ENCODE measurements around the gene PRRT3. TPM values are rescaled to one million over a fixed set of nuclear protein-coding genes. Genes with fewer than 3 reads are reported as not detected.
"Not testable (repeated sequence)": the region's sequence is repeated elsewhere in the genome, so short reads cannot be mapped to it uniquely, and the experiment has no call there.

PRRT3 gene
- total RNA-seq, 2 experiments from 2014 or later = 4.8 to 5.5 TPM

- Mint-ChIP-seq H3K36me3 (ENCODE audit: low read depth) (peaks cover 6% of the 10 kb centered on the region), H3K27ac (no peak overlapping the region), H3K4me1 (peaks cover 39% of the 10 kb centered on the region), H3K27me3 (no peaks in the 10 kb centered on the region), H3K4me3 (no peak overlapping the region), H3K9me3 (no peaks in the 10 kb centered on the region)
- CTCF ChIA-PET = interaction anchor here (1.0 kb wide), 1 partner anchor 522 kb away, joined by 3 read pairs; no protein-coding TSS in a partner anchor
- DNase-seq = no peak
- POLR2A ChIA-PET = no interaction called here
Observed at GRCh38 chr3:9899289-9899791, 52.9 kb downstream of the PRRT3 start.

- peaks cover 42% of the 10 kb centered on the region for H3K4me1 Mint-ChIP-seq
- peak overlapping the region; percentile 3 for H3K27ac Mint-ChIP-seq
- no peaks in the 10 kb centered on the region for H3K27me3 Mint-ChIP-seq
- ChIA-PET CTCF (no interaction called here), POLR2A (no interaction called here)
- no peak for DNase-seq
- H3K36me3 Mint-ChIP-seq (ENCODE audit: low read depth) = peaks cover 13% of the 10 kb centered on the region
- H3K9me3 Mint-ChIP-seq = no peaks in the 10 kb centered on the region
- H3K4me3 Mint-ChIP-seq = no peak overlapping the region
Observed at GRCh38 chr3:9898467-9899241, 53.6 kb downstream of the PRRT3 start.

GRCh38 chr3:9897408-9898372 is 54.5 kb downstream of the PRRT3 start:
- DNase-seq = no peak
- Mint-ChIP-seq H3K36me3 (ENCODE audit: low read depth) (peaks cover 20% of the 10 kb centered on the region), H3K4me1 (peaks cover 40% of the 10 kb centered on the region), H3K4me3 (no peak overlapping the region), H3K9me3 (no peaks in the 10 kb centered on the region), H3K27me3 (no peaks in the 10 kb centered on the region), H3K27ac (peak overlapping the region; percentile 3)
- ChIA-PET POLR2A (no interaction called here), CTCF (interaction anchor here (0.8 kb wide), 1 partner anchor 28 kb away, joined by 4 read pairs; no protein-coding TSS in a partner anchor)

- DNase-seq, H3K4me3 Mint-ChIP-seq, H3K27ac Mint-ChIP-seq, H3K9me3 Mint-ChIP-seq, H3K27me3 Mint-ChIP-seq, POLR2A ChIA-PET: not testable (repeated sequence)
- Mint-ChIP-seq H3K4me1 (peaks cover 37% of the 10 kb centered on the region), H3K36me3 (ENCODE audit: low read depth) (peaks cover 27% of the 10 kb centered on the region)
- CTCF ChIA-PET = interaction anchor here (0.8 kb wide), 1 partner anchor 29 kb away, joined by 4 read pairs; no protein-coding TSS in a partner anchor
Observed at GRCh38 chr3:9896755-9897407, 55.3 kb downstream of the PRRT3 start.

- DNase-seq, H3K4me3 Mint-ChIP-seq, H3K27ac Mint-ChIP-seq, H3K27me3 Mint-ChIP-seq, POLR2A ChIA-PET, H3K9me3 Mint-ChIP-seq: not testable (repeated sequence)
- Mint-ChIP-seq H3K4me1 (peaks cover 32% of the 10 kb centered on the region), H3K36me3 (ENCODE audit: low read depth) (peaks cover 32% of the 10 kb centered on the region)
- CTCF ChIA-PET = interaction anchor here (0.6 kb wide), 1 partner anchor 43 kb away, joined by 3 read pairs; no protein-coding TSS in a partner anchor
Observed at GRCh38 chr3:9895715-9896114, 56.5 kb downstream of the PRRT3 start.

Other genes with a start within 250 kb of the PRRT3 start
- under 1 TPM in 1 of 2 experiments, not detected in 1; 0.25 TPM for gene CPNE9, start 248.6 kb downstream of the PRRT3 start, total RNA-seq
- gene BRPF1, start 220.7 kb downstream of the PRRT3 start, total RNA-seq = 10 to 100 TPM; 51.3 to 51.6 TPM
- 10 to 100 TPM; 42.3 to 47.9 TPM for gene OGG1, start 202.5 kb downstream of the PRRT3 start, total RNA-seq
- gene CAMK1, start 182.5 kb downstream of the PRRT3 start, total RNA-seq = 10 to 100 TPM; 18.8 to 19.0 TPM
- 10 to 100 TPM; 77.6 to 82.3 TPM for gene TADA3, start 159.9 kb downstream of the PRRT3 start, total RNA-seq
- 100 to 1,000 TPM; 258 to 299 TPM for gene ARPC4, start 159.3 kb downstream of the PRRT3 start, total RNA-seq
- gene TTLL3, start 142.1 kb downstream of the PRRT3 start, total RNA-seq = 10 to 100 TPM; 51.1 to 55.3 TPM
- gene RPUSD3, start 108.4 kb downstream of the PRRT3 start, total RNA-seq = 10 to 100 TPM; 49.8 to 49.9 TPM
- gene CIDEC, start 72.2 kb downstream of the PRRT3 start, total RNA-seq = not detected
- 10 to 100 TPM; 29.6 to 30.6 TPM for gene JAGN1, start 61.8 kb downstream of the PRRT3 start, total RNA-seq
- gene IL17RE, start 49.6 kb downstream of the PRRT3 start, total RNA-seq = 1 to 10 TPM; 1.5 to 2.7 TPM
- under 1 TPM; 0.32 to 0.52 TPM for gene IL17RC, start 35.3 kb downstream of the PRRT3 start, total RNA-seq
- gene CRELD1, start 18.6 kb downstream of the PRRT3 start, total RNA-seq = 10 to 100 TPM; 13.9 to 16.0 TPM
- 10 to 100 TPM; 53.8 to 55.0 TPM for gene EMC3, start 34.4 kb upstream of the PRRT3 start, total RNA-seq
- 10 to 100 TPM; 61.2 to 68.1 TPM for gene FANCD2, start 74.0 kb upstream of the PRRT3 start, total RNA-seq
- gene FANCD2OS, start 155.8 kb upstream of the PRRT3 start, total RNA-seq = not detected
- 100 to 1,000 TPM; 115 to 128 TPM for gene BRK1, start 163.3 kb upstream of the PRRT3 start, total RNA-seq
- gene VHL, start 189.4 kb upstream of the PRRT3 start, total RNA-seq = 10 to 100 TPM; 65.3 to 65.9 TPM
- gene IRAK2, start 212.5 kb upstream of the PRRT3 start, total RNA-seq = 1 to 10 TPM; 1.6 to 1.9 TPM

Measured in activated CD4-positive, alpha-beta T cell treated with anti-CD3 and anti-CD28 coated beads, Interleukin-2, amount 10 ng/mL, durations not matched to agents 7 days and 5 days (primary cell).